GM12878 (cell line): ENCODE results near the gene HMGXB3. TPM values are rescaled to one million over a fixed set of nuclear protein-coding genes. Genes with fewer than 3 reads are reported as not detected.

ENCODE experiments used
- ATAC-seq: fragments of 200-7000 bp; cut with Tn5 transposase; 3 replicates; pipeline ENCODE4 v1.9.1; 2020; ENCODE audit warnings: mild to moderate bottlenecking, moderate library complexity
- BruUV-seq: library from RNA; stranded (reverse); fragments of 400-500 nt; replicated peaks from 2 replicates; lab custom pipeline; 2021; lab: Mats Ljungman, UMichigan
- CTCF ChIA-PET: fragments of 300-600 bp; sonication (Branson Sonifier 250); formaldehyde crosslinking; extraction: SDS; loops from one replicate; lab custom pipeline; 2021; ENCODE audit warnings: inconsistent platforms; lab: Yijun Ruan, JAX
- POLR2A ChIA-PET: fragments of 350-600 bp; formaldehyde crosslinking; extraction: SDS; loops from one replicate; lab custom pipeline; 2021; ENCODE audit warnings: inconsistent platforms; lab: Charles Lee
- RAD21 ChIA-PET: fragments of 300-600 bp; sonication (Branson Sonifier 250); formaldehyde crosslinking; loops from one replicate; lab custom pipeline; 2023; ENCODE audit warnings: antibody characterized with exemption; ENCODE audit not compliant: unreplicated experiment; lab: Charles Lee
- SMC1A ChIA-PET: fragments of 300-600 bp; sonication (Branson Sonifier 250); formaldehyde crosslinking; loops from one replicate; lab custom pipeline; 2023; ENCODE audit not compliant: unreplicated experiment, uncharacterized antibody; lab: Charles Lee
- DNase-seq: peaks from one replicate; pipeline ENCODE4 v3.0.0-alpha.2; 2011; ENCODE audit warnings: low read depth, low spot score
- FAIRE-seq: peaks from 3 replicates; lab custom pipeline; 2011; peaks lifted over from hg19 to GRCh38; lab: Jason Lieb, UNC
- H2AFZ ChIP-seq: 2 replicates; pipeline ENCODE4 v1.6.0; 2011; ENCODE audit warnings: low read depth, low read length, control low read depth; ENCODE audit not compliant: control insufficient read depth
- H3K27ac ChIP-seq: 2 replicates; pipeline ENCODE4 v1.5.1; 2011; ENCODE audit warnings: control low read depth; ENCODE audit not compliant: control insufficient read depth, insufficient read depth
- H3K27me3 ChIP-seq, 2 experiments: replicated peaks in 1 of 2; 2 replicates each; pipeline versions ENCODE4 v1.6.0 to v1.6.1; 2011; ENCODE audit warnings: low read length in 1 of 2; ENCODE audit not compliant: control insufficient read depth in 2 of 2, insufficient read depth in 2 of 2
- H3K36me3 ChIP-seq, 2 experiments: 2 replicates each; pipeline ENCODE4 v1.5.1; 2011; ENCODE audit warnings: low read length in 1 of 2; ENCODE audit not compliant: control insufficient read depth in 2 of 2, insufficient read depth in 2 of 2
- H3K4me1 ChIP-seq: 2 replicates; pipeline ENCODE4 v1.6.1; 2011; ENCODE audit warnings: mild to moderate bottlenecking, low read length, moderate library complexity, mixed read lengths; ENCODE audit not compliant: control insufficient read depth, insufficient read depth
- H3K4me2 ChIP-seq: 2 replicates; pipeline ENCODE4 v1.6.0; 2011; ENCODE audit warnings: control low read depth; ENCODE audit not compliant: control insufficient read depth, insufficient read depth
- H3K4me3 ChIP-seq: fragments of 200-600 bp; sonication (generic); 2 replicates; pipeline ENCODE4 v1.5.1; 2016
- H3K79me2 ChIP-seq: 2 replicates; pipeline ENCODE4 v1.6.0; 2011; ENCODE audit warnings: low read length; ENCODE audit not compliant: control insufficient read depth, insufficient read depth
- H3K9ac ChIP-seq: 2 replicates; pipeline ENCODE4 v1.8.0; 2011; ENCODE audit warnings: low read length, control low read depth, mixed read lengths; ENCODE audit not compliant: control insufficient read depth, insufficient read depth
- H3K9me3 ChIP-seq: replicated peaks from 3 replicates; pipeline ENCODE4 v1.5.1; 2011; ENCODE audit warnings: mild to moderate bottlenecking, low read length; ENCODE audit not compliant: control insufficient read depth, insufficient read depth
- H4K20me1 ChIP-seq: 2 replicates; pipeline ENCODE4 v1.6.0; 2011; ENCODE audit not compliant: control insufficient read depth, insufficient read depth
- CEBPZ ChIP-seq: fragments of 150-350 bp; IDR thresholded peaks from 2 replicates; pipeline ENCODE4 v1.6.1; 2016; ENCODE audit warnings: low read depth, low read length
- ETV6 ChIP-seq, 2 experiments: fragments of 450-650 bp in 1 of 2; IDR thresholded peaks in 1 of 2; conservative IDR thresholded peaks in 1 of 2; 2 replicates each; pipeline ENCODE4 v1.6.1; 2014; ENCODE audit warnings: antibody characterized with exemption in 1 of 2, borderline replicate concordance in 1 of 2, low read depth in 1 of 2, mild to moderate bottlenecking in 1 of 2, moderate library complexity in 1 of 2
- IRF4 ChIP-seq: IDR thresholded peaks from 2 replicates; pipeline ENCODE4 v1.6.1; 2011; ENCODE audit warnings: low read depth, low read length
- KAT2A ChIP-seq: conservative IDR thresholded peaks from 2 replicates; pipeline ENCODE4 v1.6.1; 2011; ENCODE audit warnings: low read depth, low read length; ENCODE audit not compliant: control insufficient read depth
- MTA2 ChIP-seq: fragments of 450-650 bp; IDR thresholded peaks from 2 replicates; pipeline ENCODE4 v1.6.1; 2016; ENCODE audit warnings: low read depth, mild to moderate bottlenecking, moderate library complexity
- NFIC ChIP-seq: IDR thresholded peaks from 2 replicates; pipeline ENCODE4 v1.6.1; 2012; ENCODE audit warnings: low read depth, mild to moderate bottlenecking, inconsistent platforms, low read length, moderate library complexity
- SPI1 ChIP-seq: IDR thresholded peaks from 2 replicates; pipeline ENCODE4 v1.6.1; 2011; ENCODE audit warnings: low read depth, mild to moderate bottlenecking, low read length, moderate library complexity, borderline replicate concordance; ENCODE audit not compliant: insufficient read depth
- SREBF2 ChIP-seq: IDR thresholded peaks from 2 replicates; pipeline ENCODE4 v1.6.1; 2012; ENCODE audit warnings: mild to moderate bottlenecking, low read length
- STAT3 ChIP-seq: IDR thresholded peaks from 2 replicates; pipeline ENCODE4 v1.6.1; 2011; ENCODE audit warnings: low read depth, low read length, improper control_type of control experiment
- ZNF274 ChIP-seq: IDR thresholded peaks from one replicate; pipeline ENCODE4 v1.8.0; 2011; ENCODE audit not compliant: insufficient read length, insufficient read depth
- ZZZ3 ChIP-seq: IDR thresholded peaks from 2 replicates; pipeline ENCODE4 v1.6.1; 2011; ENCODE audit warnings: low read depth; ENCODE audit not compliant: control insufficient read depth, insufficient read length
- WGBS: methylation state at CpG from one replicate; pipeline ENCODE4 v1.1.6; 2016; ENCODE audit warnings: low lambda C conversion rate; ENCODE audit not compliant: insufficient replicate concordance, insufficient coverage; ENCODE audit errors: missing lambda C conversion rate; 5-methylcytosine and 5-hydroxymethylcytosine counted together
- in situ Hi-C: fragments of 300-500 bp; cut with MboI; formaldehyde crosslinking; loops from 9 replicates; pipeline ENCODE4 v1.14.3; 2018; ENCODE audit warnings: mixed read lengths
- intact Hi-C: fragments of 100-400 bp; cut with micrococcal nuclease; formaldehyde crosslinking; loops from one replicate; pipeline ENCODE4 v1.14.2; 2022; ENCODE audit not compliant: unreplicated experiment
- polyA plus RNA-seq, 11 experiments: library from polyadenylated mRNA; depleted of rRNA in 4 of 11; unstranded in 6 of 11; stranded (reverse) in 5 of 11; fragments of >200 nt; fragmentation: Nextera tagmentation in 4 of 11; fragmentation: Illumina TruSeq in 1 of 11; extraction: Ambion mirVana in 4 of 11; extraction: Trizol in 1 of 11; gene quantifications; 1 replicate in 1 of 11; 2 replicates in 10 of 11; pipeline versions ENCODE4 v1.2.1 to v1.2.3, GENCODE V29; 2011 to 2016; ENCODE audit warnings: inconsistent platforms in 2 of 11, missing spikeins in 2 of 11, low read depth in 1 of 11
- total RNA-seq, 4 experiments: library from RNA; depleted of rRNA in 3 of 4; stranded (reverse); fragments of >200 nt in 3 of 4; fragmentation: Illumina TruSeq in 1 of 4; extraction: Trizol in 1 of 4; gene quantifications; 2 replicates each; pipeline versions ENCODE4 v1.2.1 to v1.2.3, GENCODE V29; 2013 to 2021
- TF ChIP-seq, protein P1 (sequence below): fragments of 450-650 bp; IDR thresholded peaks from 2 replicates; pipeline ENCODE4 v1.6.1; 2017; ENCODE audit warnings: low read depth, mild to moderate bottlenecking, moderate library complexity

Gene HMGXB3
- total and polyA plus RNA-seq, 10 of the 15 experiments (the other 5 are each of a cell fraction or from before 2014, with no cell fraction given): 1.00 to 42.2 (median 28.1) TPM

DNA sequence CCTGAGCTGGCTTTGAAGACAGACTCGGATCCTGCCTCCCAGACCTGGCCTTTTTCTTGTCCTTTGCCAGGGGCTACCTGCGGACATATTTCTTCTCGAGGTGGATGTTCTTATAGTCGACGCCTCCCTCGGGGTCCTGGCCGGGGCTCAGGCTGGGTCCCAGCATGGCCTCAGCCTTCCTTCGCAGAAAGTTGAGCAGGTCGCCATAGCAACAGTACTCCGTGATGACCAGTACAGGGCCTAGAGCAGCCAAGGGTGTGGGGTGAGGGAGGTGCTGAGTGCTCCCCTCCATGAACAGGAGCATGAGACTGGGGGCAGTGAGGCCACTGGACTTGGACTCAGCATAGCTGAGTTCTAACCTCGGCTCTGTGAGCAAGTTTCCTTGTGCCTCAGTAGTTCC, 59.1 kb downstream of the HMGXB3 start (continued):
- TF ChIP-seq STAT3 (no peak), ZZZ3 (no peak), KAT2A (no peak), ETV6 (conservative IDR thresholded peaks at IDR 0.05 in 1 of 2, IDR thresholded peaks at IDR 0.05 in 1 of 2; ENCODE audit: borderline replicate concordance in 1 of 2, low read depth in 1 of 2) (no peak), IRF4 (no peak), ZNF274 (no peak)
- TF ChIP-seq, protein P1, sequence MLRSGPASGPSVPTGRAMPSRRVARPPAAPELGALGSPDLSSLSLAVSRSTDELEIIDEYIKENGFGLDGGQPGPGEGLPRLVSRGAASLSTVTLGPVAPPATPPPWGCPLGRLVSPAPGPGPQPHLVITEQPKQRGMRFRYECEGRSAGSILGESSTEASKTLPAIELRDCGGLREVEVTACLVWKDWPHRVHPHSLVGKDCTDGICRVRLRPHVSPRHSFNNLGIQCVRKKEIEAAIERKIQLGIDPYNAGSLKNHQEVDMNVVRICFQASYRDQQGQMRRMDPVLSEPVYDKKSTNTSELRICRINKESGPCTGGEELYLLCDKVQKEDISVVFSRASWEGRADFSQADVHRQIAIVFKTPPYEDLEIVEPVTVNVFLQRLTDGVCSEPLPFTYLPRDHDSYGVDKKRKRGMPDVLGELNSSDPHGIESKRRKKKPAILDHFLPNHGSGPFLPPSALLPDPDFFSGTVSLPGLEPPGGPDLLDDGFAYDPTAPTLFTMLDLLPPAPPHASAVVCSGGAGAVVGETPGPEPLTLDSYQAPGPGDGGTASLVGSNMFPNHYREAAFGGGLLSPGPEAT: no peak

DNA sequence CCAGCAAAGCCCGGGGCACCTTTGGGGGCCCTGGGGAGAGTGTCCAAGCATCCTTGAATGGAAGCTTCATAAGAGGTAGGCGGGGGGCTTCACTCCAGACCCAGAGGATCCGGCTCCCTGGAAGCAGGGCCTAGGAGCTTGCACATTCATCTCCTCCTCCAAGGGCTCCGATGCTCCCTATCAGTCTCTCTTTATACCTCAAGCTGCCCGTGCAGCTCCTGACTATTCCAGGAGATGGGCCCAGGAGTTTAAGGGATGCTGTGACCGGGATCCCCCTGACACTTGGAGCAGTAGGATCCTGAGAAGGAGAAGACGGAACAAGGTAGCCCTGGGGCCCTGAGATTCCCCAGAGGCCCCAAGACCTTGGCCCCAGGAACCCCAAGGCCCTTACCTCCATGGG, 59.9 kb downstream of the HMGXB3 start:
- POLR2A ChIA-PET: no interaction called here
- Histone ChIP-seq H3K27me3 (no peaks in the 10 kb centered on the region; a peak in 1 of 4 replicates), H3K36me3 (no peaks in the 10 kb centered on the region), H3K4me3 (no peak overlapping the region), H3K9ac (no peak overlapping the region), H2AFZ (no peak overlapping the region), H3K9me3 (no peaks in the 10 kb centered on the region), H3K4me1 (peaks cover 5% of the 10 kb centered on the region; the same call in 1 of the 2 replicates), H3K79me2 (no peaks in the 10 kb centered on the region), H3K4me2 (no peak overlapping the region), H4K20me1 (no peaks in the 10 kb centered on the region), H3K27ac (no peak overlapping the region)
- TF ChIP-seq NFIC (no peak), MTA2 (no peak), SREBF2 (no peak), CEBPZ (no peak), SPI1 (no peak)
- DNase-seq (no peak), ATAC-seq (no peak), FAIRE-seq (no peak)
- SMC1A ChIA-PET: interaction anchor here (1.2 kb wide), 1 partner anchor 13 kb away, joined by 3 read pairs; no protein-coding TSS in a partner anchor
- in situ Hi-C loops: no loop called here
- no TSS peak for BruUV-seq
- intact Hi-C loops: no loop called here
- RAD21 ChIA-PET: no interaction called here
- CTCF ChIA-PET: no interaction called here
- WGBS: 24% methylated on average over 7 of the region's 7 CpGs
